ENCODE results near the gene SLC35F1. TPM values are rescaled to one million over a fixed set of nuclear protein-coding genes. Genes with fewer than 3 reads are reported as not detected.

SLC35F1 gene
- total RNA-seq, 4 donors from 2014 or later, result 5.4 to 8.1 (median 6.5) TPM

GRCh38 chr6:118122801-118123200 lies 215.7 kb downstream of the SLC35F1 start:
- WGBS, result 75% methylated on average over 1 of the region's 1 CpG
- Histone ChIP-seq H3K4me1 (no peaks in the 10 kb centered on the region), H3K27ac (replicated peaks in 1 of 4) (no peak overlapping the region), H3K9me3 (no peaks in the 10 kb centered on the region), H3K27me3 (no peaks in the 10 kb centered on the region), H3K4me3 (no peak overlapping the region), H3K36me3 (no peaks in the 10 kb centered on the region)
- intact Hi-C loops (cut with DNase I), result no loop called here
- no peak for DNase-seq (ENCODE audit: extremely low spot score)
- TF ChIP-seq POLR2AphosphoS5 (IDR thresholded peaks at IDR 0.05) (no peak), EP300 (IDR thresholded peaks at IDR 0.05) (no peak), POLR2A (IDR thresholded peaks at IDR 0.05; ENCODE audit: low read depth) (no peak)
- TF ChIP-seq, protein P1, sequence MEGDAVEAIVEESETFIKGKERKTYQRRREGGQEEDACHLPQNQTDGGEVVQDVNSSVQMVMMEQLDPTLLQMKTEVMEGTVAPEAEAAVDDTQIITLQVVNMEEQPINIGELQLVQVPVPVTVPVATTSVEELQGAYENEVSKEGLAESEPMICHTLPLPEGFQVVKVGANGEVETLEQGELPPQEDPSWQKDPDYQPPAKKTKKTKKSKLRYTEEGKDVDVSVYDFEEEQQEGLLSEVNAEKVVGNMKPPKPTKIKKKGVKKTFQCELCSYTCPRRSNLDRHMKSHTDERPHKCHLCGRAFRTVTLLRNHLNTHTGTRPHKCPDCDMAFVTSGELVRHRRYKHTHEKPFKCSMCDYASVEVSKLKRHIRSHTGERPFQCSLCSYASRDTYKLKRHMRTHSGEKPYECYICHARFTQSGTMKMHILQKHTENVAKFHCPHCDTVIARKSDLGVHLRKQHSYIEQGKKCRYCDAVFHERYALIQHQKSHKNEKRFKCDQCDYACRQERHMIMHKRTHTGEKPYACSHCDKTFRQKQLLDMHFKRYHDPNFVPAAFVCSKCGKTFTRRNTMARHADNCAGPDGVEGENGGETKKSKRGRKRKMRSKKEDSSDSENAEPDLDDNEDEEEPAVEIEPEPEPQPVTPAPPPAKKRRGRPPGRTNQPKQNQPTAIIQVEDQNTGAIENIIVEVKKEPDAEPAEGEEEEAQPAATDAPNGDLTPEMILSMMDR (IDR thresholded peaks at IDR 0.05), result no peak

DNA sequence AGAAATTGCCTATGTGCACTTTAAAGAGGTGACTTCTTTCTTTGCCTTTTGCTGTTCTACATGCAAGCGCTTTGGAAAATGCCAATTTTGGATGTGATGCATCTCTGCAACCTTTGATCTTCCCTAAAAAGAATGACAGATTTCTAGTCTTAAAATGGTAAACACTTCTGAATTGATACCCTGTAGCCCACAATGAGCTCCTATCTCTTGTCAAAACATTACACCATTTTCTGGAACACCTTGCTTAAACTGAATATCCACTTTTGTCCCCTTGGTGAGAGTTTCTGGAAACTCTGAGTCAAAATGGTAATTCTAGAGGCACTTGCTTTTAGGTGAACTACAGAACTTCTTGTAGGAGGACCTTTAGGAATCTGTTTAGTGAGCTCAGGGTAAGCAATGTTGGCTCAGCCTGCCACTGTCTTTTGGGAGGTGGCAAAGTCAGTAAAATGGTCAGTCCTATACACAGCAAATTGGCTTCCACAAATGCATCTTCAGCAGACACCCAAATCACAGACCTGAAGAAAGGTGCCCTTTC lies 216.5 kb downstream of the SLC35F1 start:
- Histone ChIP-seq H3K36me3 (no peaks in the 10 kb centered on the region), H3K4me3 (no peak overlapping the region), H3K27ac (replicated peaks in 1 of 4) (no peak overlapping the region), H3K27me3 (no peaks in the 10 kb centered on the region), H3K9me3 (no peaks in the 10 kb centered on the region), H3K4me1 (no peaks in the 10 kb centered on the region)
- TF ChIP-seq, protein P1 (IDR thresholded peaks at IDR 0.05), result no peak
- TF ChIP-seq POLR2AphosphoS5 (IDR thresholded peaks at IDR 0.05) (no peak), EP300 (IDR thresholded peaks at IDR 0.05) (no peak), POLR2A (IDR thresholded peaks at IDR 0.05; ENCODE audit: low read depth) (no peak)
- DNase-seq (ENCODE audit: extremely low spot score), result no peak
- WGBS, result 100% methylated on average over 1 of the region's 1 CpG
- intact Hi-C loops (cut with DNase I), result no loop called here

- intact Hi-C loops (cut with DNase I), result no loop called here
- no peak overlapping the region for H3K27ac ChIP-seq (replicated peaks in 1 of 4)
- H3K4me1 ChIP-seq, result no peaks in the 10 kb centered on the region
- no peak for DNase-seq (ENCODE audit: extremely low spot score)
- no peak for TF ChIP-seq EP300 (IDR thresholded peaks at IDR 0.05)
- TF ChIP-seq POLR2A (IDR thresholded peaks at IDR 0.05; ENCODE audit: low read depth), result no peak
- TF ChIP-seq, protein P1 (IDR thresholded peaks at IDR 0.05), result no peak
- no peak for TF ChIP-seq POLR2AphosphoS5 (IDR thresholded peaks at IDR 0.05)
- no peaks in the 10 kb centered on the region for H3K36me3 ChIP-seq
- WGBS, result 70% methylated on average over 2 of the region's 2 CpGs
- no peaks in the 10 kb centered on the region for H3K27me3 ChIP-seq
- H3K4me3 ChIP-seq, result no peak overlapping the region
- no peaks in the 10 kb centered on the region for H3K9me3 ChIP-seq
Observed at GRCh38 chr6:118124851-118125250, 217.8 kb downstream of the SLC35F1 start.

DNA sequence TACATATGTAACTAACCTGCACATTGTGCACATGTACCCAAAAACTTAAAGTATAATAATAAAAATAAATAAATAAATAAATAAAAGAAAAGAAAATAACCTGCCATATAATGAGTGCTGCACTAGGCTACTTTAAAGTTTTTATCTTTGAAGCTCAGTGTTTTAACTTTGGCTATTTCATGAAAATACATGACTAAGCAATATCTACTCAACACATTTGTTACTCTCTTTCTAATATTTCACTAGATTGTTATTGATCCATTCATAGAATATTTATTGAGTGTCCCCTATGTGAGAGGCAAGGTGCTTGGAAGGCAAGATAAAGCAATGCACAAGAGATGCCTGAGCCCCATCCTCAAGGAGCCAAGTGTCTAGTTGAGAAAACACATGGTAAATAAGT lies 221.7 kb downstream of the SLC35F1 start:
- Histone ChIP-seq H3K27ac (replicated peaks in 1 of 4) (no peak overlapping the region), H3K9me3 (no peaks in the 10 kb centered on the region), H3K27me3 (no peaks in the 10 kb centered on the region), H3K4me1 (peaks cover 0 to 10% (median 6%) of the 10 kb centered on the region in 4 donors), H3K4me3 (no peak overlapping the region), H3K36me3 (no peaks in the 10 kb centered on the region)
- DNase-seq (ENCODE audit: extremely low spot score), result no peak
- TF ChIP-seq POLR2A (IDR thresholded peaks at IDR 0.05; ENCODE audit: low read depth) (no peak), EP300 (IDR thresholded peaks at IDR 0.05) (no peak), POLR2AphosphoS5 (IDR thresholded peaks at IDR 0.05) (no peak)
- TF ChIP-seq, protein P1 (IDR thresholded peaks at IDR 0.05), result no peak
- intact Hi-C loops (cut with DNase I), result no loop called here

- intact Hi-C loops (cut with DNase I), result no loop called here
- H3K27ac ChIP-seq (replicated peaks in 1 of 4), result peak overlapping the region in 1 of 4 donors; percentile 27
- WGBS, result 21% methylated on average over 2 of the region's 2 CpGs
Observed at GRCh38 chr6:118134206-118134605, 227.1 kb downstream of the SLC35F1 start.

More at GRCh38 chr6:118134206-118134605, 227.1 kb downstream of the SLC35F1 start:
- Histone ChIP-seq H3K36me3 (no peaks in the 10 kb centered on the region), H3K9me3 (no peaks in the 10 kb centered on the region), H3K27me3 (no peaks in the 10 kb centered on the region), H3K4me3 (no peak overlapping the region), H3K4me1 (peaks cover 5 to 36% (median 26%) of the 10 kb centered on the region in 4 donors)
- TF ChIP-seq EP300 (IDR thresholded peaks at IDR 0.05) (no peak), POLR2AphosphoS5 (IDR thresholded peaks at IDR 0.05) (no peak), POLR2A (IDR thresholded peaks at IDR 0.05; ENCODE audit: low read depth) (no peak)
- TF ChIP-seq, protein P1 (IDR thresholded peaks at IDR 0.05), result no peak
- DNase-seq (ENCODE audit: extremely low spot score), result no peak

All from esophagus muscularis mucosa (tissue), 4 donors.